Measurements from ENCODE around the gene CCDC78.
A peak's percentile ranks its signal among the peaks of the same experiment; 100 is the strongest.

The CCDC78 gene

GRCh38 chr16:727291-727977 lies 1.2 kb upstream of the CCDC78 start:
- DNase-seq, result no peak
- in situ Hi-C loops (cut with HindIII; ENCODE audit: low pct_ligation_motif_present, low sequenced_read_pairs), result no loop called here
- H3K4me3 ChIP-seq (ENCODE audit: low read depth, low read length), result peak overlapping the region; percentile 67
- H3K27ac ChIP-seq, result peak overlapping the region; percentile 24
- TF ChIP-seq CTCF (IDR thresholded peaks at IDR 0.05; ENCODE audit: low read depth, low read length, missing control alignments), result no peak
- no peaks in the 10 kb centered on the region for H3K27me3 ChIP-seq (replicated peaks)
- H3K36me3 ChIP-seq (replicated peaks), result peaks cover 2% of the 10 kb centered on the region

- Histone ChIP-seq H3K27ac (no peak overlapping the region), H3K4me3 (ENCODE audit: low read depth, low read length) (no peak overlapping the region), H3K27me3 (replicated peaks) (no peaks in the 10 kb centered on the region), H3K36me3 (replicated peaks) (peaks cover 2% of the 10 kb centered on the region)
- in situ Hi-C loops (cut with HindIII; ENCODE audit: low pct_ligation_motif_present, low sequenced_read_pairs), result no loop called here
- TF ChIP-seq CTCF (IDR thresholded peaks at IDR 0.05; ENCODE audit: low read depth, low read length, missing control alignments), result no peak
- DNase-seq, result no peak
Observed at GRCh38 chr16:726188-726437, 130 bp downstream of the CCDC78 start.

GRCh38 chr16:725463-726187 lies 618 bp downstream of the CCDC78 start:
- H3K4me3 ChIP-seq (ENCODE audit: low read depth, low read length), result no peak overlapping the region
- H3K27me3 ChIP-seq (replicated peaks), result no peaks in the 10 kb centered on the region
- peaks cover 2% of the 10 kb centered on the region for H3K36me3 ChIP-seq (replicated peaks)
- no peak for DNase-seq
- TF ChIP-seq CTCF (IDR thresholded peaks at IDR 0.05; ENCODE audit: low read depth, low read length, missing control alignments), result no peak
- in situ Hi-C loops (cut with HindIII; ENCODE audit: low pct_ligation_motif_present, low sequenced_read_pairs), result no loop called here
- H3K27ac ChIP-seq, result no peak overlapping the region

DNA sequence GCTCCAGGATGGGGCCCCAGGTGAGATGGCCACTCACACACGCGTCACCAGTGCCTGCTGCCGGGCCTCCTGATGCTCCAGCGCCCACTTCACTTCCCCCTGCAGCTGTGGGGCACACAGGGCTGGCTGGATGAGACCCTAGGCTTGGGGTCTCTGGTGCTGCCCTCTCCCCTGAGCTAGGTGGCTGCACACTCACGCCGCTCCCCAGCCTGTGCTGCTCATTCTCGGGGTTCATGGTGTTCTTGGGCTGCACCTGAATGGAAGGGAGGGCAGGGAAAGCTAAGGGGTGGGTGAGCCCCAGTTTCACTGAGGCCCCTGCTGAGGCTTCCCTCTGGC lies 1.2 kb downstream of the CCDC78 start:
- in situ Hi-C loops (cut with HindIII; ENCODE audit: low pct_ligation_motif_present, low sequenced_read_pairs), result no loop called here
- no peak for TF ChIP-seq CTCF (IDR thresholded peaks at IDR 0.05; ENCODE audit: low read depth, low read length, missing control alignments)
- no peak for DNase-seq
- H3K4me3 ChIP-seq (ENCODE audit: low read depth, low read length), result no peak overlapping the region
- H3K27me3 ChIP-seq (replicated peaks), result no peaks in the 10 kb centered on the region
- H3K36me3 ChIP-seq (replicated peaks), result peaks cover 2% of the 10 kb centered on the region
- H3K27ac ChIP-seq, result no peak overlapping the region

DNA sequence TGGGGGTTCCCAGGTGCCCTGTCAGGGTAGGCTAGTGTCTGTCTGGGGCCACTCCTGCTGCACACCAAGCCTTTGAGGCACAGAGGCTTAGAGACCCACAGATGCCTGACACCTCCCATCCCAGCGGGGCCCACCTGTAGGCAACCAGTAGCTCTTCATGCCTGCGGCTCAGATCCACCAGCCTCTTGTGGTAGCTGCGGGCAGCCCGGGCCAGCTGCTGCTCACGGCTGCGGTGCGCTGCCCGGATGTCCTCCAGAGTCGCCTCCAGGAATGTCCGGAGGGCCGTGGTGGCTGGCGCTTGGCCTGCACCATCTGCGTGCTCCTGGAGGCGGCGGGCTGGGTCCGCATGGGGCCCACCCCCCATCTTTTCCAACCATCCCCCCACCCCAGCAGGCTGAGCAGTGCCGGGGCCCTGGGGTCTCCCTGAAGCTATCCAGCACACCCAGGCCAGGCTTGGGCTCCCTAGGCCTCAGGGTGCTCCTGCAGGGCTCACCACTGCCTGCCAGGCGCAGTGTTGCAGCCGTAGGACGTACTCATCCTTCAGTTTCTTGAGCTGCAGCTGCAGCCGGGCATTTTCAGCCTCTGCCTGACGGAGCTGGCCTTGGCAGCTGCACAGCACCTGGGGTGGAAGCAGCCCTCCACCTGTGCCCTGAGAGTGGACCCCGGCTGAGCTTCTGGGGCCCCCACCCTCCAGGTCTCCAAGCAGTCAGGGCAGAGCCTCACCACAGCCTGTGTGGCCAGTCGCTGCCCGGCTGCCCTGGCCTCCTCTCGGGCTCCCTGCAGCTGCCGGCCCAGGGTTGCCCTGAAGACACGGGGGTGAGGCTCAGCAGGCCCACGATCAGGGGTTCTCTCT lies 1.8 kb downstream of the CCDC78 start:
- Histone ChIP-seq H3K4me3 (ENCODE audit: low read depth, low read length) (no peak overlapping the region), H3K36me3 (replicated peaks) (peaks cover 2% of the 10 kb centered on the region), H3K27me3 (replicated peaks) (no peaks in the 10 kb centered on the region), H3K27ac (no peak overlapping the region)
- in situ Hi-C loops (cut with HindIII; ENCODE audit: low pct_ligation_motif_present, low sequenced_read_pairs), result loop anchor here (25.0 kb wide), 1 partner anchor 263 kb away; the partner anchor contains the start of gene SOX8
- no peak for DNase-seq
- no peak for TF ChIP-seq CTCF (IDR thresholded peaks at IDR 0.05; ENCODE audit: low read depth, low read length, missing control alignments)

All from brain microvascular endothelial cell (primary cell).